Stimulated activated CD8-positive, alpha-beta memory T cell treated with anti-CD3 and anti-CD28 coated beads, Interleukin-2, amount 100 ng/mL, for 1 hour (primary cell): ENCODE measurements around the gene STK16.
A peak's percentile ranks its signal among the peaks of the same experiment; 100 is the strongest.

ENCODE experiments used
- DNase-seq, 2 donors: peaks; one replicate each; pipeline ENCODE4 v3.0.0-alpha.2; 2020; ENCODE audit warnings: low read depth in 2 of 2

The STK16 gene

DNA sequence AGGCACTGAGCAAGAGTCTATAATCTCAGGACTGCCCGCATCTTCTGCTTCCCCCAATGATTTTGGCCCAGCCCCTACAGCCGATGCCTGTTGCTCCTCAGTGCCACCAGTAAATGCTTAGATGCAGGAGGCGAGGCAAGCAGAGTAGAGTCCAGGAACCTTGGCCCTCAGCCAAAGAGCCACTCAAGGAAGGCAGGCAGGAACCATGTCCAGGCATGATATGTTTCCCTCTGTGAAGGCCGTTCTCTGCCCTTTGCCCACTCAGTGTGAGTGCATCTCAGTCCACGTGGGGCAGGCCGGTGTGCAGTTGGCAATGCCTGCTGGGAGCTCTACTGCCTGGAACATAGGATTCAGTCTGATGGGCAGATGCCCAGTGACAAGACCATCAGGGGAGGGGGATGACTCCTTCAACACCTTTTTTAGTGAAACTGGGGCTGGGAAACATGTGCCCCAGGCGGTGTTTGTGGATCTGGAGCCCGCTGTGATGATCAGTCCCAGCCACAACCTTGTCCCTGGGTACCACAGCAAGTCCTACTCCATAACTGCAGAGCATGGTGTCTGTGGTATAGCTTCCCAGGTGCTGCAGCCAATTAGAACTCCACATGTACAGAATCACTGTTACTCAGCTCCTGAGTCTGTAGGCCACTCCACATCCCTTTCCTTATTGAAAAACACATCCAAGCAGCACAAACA lies 24.2 kb downstream of the STK16 start:
- DNase-seq: no peak

DNA sequence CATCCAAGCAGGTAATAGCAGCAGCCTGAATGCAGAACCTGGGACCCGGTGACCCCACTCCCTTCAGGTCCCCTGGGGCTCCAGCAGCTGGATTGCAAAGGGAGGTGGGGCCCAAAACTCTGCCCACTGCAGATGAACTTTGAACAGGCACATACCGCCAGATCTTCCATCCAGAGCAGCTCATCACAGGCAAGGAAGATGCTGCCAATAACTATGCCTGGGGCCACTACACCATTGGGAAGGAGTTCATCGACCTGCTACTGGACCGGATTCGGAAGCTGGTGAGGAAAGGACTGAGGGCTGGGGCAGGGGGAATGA lies 24.7 kb downstream of the STK16 start:
- no peak for DNase-seq

DNA sequence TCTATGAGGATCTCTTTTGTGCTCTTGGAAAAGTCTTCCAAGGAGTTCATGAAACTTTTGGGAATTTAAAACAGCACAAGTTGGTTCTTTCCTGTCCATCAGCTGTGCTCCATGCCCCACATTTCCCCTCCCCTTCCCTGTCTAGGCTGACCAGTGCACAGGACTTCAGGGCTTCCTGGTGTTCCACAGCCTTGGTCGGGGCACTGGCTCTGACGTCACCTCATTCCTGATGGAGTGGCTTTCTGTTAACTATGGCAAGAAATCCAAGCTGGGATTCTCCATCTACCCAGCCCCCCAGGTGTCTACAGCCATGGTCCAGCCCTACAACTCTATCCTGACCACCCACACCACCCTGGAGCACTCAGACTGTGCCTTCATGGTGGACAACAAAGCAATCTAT lies 25.7 kb downstream of the STK16 start:
- no peak for DNase-seq

DNA sequence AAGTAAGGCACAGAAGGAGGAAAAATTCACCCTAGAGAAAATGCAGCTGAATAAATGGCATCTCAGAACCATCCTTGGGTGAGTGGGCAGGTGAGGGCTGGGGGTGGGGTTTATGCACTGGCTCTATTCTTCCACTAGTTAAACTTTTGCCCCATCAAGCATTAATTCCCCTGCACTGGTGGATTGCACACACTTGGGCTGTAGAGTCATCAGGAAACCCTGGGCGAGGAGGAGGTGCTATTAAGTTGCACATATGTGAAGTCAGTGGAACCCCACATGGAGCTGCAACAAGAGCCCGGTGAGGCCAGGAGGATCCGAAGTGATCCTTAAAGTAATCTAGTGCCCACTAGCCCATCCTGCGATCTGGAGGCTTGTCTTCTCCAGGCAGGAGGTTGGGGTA lies 27.1 kb downstream of the STK16 start:
- no peak for DNase-seq

DNA sequence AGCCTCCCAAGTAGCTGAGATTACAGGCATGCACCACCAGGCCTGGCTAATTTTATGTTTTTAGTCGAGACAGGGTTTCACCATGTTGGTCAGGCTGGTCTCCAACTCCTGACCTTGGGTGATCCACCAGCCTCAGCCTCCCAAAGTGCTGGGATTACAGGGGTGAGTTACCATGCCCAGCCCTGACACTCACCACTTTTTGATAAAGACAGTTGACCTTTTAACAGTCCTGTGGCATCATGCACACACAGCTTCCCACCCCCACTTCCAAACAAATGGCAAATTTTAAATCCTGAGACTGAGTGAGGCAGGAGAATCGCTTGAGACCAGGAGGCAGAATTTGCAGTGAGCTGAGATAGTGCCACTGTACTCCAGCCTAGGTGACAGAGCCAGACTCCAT lies 27.7 kb downstream of the STK16 start:
- no peak for DNase-seq

DNA sequence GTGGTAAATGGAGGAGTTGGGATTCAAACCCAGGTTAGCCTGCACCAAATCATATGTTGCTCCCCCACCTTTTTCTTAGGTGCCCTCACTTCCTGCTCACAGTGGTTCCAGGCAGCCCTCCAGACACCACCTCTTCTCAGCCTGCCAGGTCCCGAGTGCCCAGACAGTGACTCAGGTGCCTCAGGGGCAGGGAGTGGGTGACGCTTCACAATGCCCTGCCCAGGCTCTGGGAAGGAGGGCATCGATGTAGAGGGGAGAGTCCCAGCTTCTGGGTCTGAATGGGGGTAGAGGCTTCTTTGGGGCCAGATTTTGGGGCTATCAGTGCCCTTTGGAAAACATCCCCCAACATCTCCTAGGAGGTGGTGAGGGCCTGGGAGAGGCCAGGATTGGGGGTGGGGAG lies 28.7 kb downstream of the STK16 start:
- no peak for DNase-seq

DNA sequence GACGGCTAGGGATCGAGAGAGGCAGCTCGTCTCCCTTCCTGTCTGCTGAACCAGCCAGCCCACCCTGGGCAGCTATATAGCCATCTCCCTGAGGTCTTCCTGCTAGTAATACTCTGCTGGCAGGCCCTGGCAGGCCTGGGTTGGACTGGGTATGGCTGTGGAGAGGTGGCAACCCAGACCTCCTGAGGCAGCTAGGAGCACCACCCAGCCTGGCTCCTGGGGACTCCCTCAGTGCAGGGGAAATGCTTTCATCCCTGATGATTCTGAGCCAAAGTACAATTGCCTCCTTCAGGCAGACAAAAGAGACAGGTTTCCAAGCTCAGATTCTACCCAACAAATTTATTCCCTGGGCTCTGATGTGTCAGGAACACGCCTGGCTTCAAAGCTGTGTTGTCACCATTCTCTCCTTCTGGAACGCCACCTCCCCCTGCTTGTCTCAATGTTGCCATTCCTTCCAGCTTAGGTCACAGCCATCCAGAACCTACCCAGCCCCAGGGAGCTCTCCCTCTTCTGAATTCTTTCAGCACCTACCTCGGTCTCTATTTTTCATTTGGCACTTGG lies 29.2 kb downstream of the STK16 start:
- DNase-seq: no peak

DNA sequence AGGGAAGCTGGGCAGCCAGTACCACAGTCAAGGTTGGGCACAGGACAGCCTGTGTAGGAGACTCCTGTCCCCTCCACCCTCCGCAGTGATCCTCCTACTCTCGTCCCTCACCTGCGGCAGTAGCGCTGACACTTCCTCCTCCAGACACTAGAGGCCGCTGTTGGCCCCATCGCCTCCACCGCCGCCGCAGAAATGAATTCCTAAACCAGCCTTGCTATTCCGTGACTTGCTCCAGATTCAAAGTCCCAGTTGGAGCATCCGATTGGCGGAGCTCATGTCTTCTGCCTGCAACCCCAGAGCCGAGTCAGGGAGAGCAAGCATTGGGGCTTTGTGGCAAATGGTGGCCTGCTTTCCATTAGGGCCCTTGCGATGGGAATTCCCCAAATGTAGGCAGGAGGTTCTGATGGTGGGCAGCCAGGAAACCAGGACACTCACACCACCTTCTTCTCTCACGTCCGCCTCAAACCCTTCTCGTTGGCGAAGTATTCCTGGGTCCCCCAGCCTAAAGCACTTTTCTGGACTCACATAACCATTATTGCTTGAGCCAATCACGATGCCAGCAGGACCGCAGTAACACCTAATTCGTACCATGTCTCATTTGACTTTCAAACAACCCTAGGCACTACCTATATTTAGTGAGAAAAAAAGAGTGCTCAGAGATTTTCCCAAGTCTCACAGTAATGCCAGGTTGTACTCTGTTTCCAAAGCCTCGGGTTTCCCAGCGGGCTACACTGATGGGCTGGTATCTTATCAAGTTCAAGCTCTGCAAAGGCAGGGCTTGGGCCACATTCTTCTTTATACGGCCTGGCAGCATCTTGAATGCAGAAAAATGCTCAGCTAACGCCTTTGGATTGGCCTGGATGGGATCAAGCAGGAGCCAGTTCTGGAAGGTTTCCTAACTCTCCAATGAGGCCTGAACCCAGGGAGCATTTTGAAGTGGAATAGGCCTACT lies 32.7 kb downstream of the STK16 start:
- peak; percentile 49 to 52 for DNase-seq

DNA sequence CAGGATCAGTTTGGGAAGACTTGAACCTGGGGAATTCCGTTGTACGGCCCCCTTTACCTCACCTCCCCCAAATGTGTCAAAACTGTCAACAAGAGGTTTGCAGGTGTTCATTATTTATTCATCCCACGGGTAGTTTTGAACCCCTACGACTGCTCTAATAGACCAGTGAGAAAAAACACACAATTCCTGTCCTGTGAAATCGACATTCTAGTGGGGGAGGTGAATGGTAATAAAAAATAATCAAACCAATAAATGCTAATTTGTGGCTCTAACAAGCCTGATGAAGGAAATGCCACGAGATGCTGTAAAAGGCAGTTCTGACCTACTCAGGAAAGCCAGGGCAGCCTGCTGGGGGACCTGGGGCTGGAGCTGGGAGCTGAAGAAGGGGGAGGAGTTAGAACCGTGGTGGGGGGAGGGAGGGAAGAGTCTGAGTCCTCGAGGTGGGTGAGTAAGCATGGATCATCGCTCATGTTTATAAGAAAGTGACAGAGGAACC lies 33.4 kb downstream of the STK16 start:
- no peak for DNase-seq

DNA sequence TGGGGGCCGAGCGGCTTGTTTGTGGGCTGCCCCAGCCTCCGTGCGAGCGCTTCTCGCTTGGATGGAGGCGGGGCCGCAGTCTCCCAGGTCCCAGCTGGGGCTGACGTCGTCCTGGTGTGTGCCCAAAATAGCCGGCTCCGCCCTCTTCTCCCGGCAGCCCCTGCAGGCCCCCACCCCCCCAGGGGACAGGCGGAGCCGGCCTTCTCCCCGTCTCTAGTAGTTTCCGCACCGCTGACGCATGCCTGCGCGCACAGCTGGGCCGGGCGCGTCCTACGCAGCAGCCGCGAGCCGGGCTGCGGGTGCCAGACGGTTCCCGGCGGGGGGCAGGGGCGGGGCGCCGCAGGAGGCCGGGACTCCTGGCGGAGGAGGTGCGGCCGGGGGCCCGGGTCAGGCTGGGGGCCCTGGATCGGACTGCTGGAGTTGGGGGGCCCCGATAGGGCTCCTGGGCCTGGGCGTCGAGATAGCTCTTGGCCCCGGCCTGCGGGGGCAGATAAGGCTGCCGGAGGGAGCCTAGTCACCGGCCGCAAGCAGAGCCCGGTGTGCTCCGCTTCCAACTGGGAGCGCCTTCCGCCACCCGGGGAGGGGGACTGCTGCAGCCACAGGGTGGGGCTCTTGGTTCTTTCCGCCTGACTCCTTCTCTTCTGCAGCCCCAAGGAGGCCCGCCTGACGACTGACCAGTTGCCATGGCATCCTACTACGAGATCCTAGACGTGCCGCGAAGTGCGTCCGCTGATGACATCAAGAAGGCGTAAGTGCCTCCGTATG lies 34.1 kb downstream of the STK16 start, which contains the start of gene DNAJB2:
DNAJB2 (plus strand) TSS at position 216 of the 765 bp plus-strand sequence; CDS start at position 684, 468 bp downstream.
- peak; percentile 94 to 97 for DNase-seq

DNA sequence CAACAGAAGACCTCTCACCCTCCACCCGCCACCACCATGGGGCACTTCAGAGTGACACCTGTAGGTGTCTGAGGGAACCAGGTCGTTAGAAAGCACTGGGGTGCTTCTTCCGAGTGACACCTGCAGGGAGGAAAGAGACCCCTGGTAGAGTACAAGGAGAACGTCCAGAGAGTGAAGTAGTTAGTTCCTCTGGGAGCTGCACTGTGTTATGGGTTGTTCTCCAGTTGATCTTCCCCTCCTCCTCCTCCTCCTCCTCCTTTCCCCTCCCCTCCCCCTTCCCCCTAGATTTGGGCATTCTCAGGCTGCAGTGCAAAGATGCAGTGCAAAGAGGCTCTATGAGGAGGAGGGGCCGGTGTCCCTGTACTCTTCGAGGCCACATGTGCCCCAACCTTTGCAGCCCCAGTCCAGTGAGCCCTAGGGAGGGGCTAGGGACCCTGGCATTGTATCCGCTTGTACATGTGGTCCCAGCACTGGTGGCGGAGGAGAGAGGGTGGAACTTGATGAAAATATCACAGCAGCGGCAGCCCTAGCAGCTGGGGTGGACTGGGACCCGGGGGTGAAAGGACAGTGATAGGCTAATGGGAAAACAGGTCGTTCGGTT lies 34.7 kb downstream of the STK16 start:
- peak in 1 of 2 donors; percentile 53 for DNase-seq

DNA sequence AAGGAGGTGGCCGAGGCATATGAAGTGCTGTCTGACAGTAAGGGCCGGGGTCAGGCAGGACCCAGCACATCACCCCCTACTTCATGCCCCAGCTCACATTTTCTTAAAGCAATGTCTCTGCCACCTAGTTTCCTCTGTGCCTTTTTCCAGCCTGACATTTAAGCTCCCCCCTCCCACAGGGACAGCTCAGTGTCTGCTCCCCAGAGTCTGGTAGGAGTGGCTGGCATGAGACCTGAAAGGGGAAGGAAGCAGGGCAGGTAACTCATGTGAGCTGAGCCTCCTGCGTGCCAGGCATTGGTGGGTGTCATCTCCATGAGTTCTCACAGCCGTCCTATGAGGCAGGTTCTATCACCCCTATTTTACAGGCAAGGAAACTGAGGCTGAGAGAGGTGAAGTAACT lies 35.4 kb downstream of the STK16 start:
- DNase-seq: no peak

DNA sequence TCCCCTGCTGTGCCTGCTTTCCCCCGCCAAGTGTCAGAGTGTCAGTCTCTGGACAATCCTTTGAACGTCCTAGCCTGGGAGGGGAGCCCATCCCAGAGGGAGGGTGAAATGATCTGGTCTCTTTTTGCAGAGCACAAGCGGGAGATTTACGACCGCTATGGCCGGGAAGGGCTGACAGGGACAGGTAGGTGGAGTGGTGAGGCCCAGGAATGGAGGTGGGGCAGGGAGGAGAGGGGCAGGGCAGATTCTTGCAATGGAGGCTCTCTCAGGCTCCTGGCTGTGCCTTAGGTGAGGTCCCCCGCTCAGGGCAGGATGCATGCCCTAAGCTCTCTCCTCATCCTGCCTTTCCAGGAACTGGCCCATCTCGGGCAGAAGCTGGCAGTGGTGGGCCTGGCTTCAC lies 36.3 kb downstream of the STK16 start:
- no peak for DNase-seq

DNA sequence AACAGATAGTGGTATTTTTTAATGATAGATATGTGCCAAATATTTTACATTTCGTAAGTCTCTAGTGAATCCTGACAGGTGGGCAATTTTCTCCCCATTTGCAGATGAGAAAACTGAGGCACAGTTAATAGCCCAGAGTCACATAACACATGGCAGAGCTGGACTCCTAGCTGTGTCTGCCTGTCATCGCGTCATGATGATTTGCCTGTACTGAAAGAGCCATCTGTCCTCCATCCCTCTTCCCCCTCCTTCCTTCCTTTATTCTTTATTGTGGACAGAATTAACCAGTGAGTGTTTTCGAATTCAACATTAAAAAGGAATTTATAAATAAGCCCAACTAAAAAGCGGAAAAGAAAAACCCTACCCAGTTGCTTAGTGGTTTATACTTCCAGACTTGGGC lies 37.1 kb downstream of the STK16 start:
- DNase-seq: no peak

DNA sequence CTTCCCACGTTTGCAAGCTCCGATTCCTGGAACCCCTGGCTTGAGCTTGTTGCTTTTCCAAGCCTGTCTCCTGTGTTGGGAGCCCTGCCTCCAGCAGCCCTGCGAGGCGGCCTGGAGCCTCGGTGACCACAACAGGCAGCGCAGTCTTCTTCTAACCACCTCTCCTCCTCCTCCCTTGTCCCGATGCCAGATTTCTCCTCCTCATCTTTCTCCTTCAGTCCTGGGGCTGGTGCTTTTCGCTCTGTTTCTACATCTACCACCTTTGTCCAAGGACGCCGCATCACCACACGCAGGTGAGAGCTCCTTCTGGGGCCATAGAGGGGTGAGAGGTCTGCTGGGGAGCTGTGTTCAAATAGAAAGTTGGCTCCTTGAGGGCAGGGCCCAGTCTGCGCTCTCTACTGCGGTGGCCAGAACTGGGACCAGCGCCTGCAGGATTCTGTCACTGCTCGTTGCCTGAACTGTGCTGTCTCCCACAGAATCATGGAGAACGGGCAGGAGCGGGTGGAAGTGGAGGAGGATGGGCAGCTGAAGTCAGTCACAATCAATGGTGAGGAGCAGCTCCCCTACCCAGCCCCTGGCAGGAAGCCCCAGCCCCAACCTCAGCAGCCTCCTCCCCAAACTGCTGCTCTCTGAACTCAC lies 37.8 kb downstream of the STK16 start:
- DNase-seq: no peak

DNA sequence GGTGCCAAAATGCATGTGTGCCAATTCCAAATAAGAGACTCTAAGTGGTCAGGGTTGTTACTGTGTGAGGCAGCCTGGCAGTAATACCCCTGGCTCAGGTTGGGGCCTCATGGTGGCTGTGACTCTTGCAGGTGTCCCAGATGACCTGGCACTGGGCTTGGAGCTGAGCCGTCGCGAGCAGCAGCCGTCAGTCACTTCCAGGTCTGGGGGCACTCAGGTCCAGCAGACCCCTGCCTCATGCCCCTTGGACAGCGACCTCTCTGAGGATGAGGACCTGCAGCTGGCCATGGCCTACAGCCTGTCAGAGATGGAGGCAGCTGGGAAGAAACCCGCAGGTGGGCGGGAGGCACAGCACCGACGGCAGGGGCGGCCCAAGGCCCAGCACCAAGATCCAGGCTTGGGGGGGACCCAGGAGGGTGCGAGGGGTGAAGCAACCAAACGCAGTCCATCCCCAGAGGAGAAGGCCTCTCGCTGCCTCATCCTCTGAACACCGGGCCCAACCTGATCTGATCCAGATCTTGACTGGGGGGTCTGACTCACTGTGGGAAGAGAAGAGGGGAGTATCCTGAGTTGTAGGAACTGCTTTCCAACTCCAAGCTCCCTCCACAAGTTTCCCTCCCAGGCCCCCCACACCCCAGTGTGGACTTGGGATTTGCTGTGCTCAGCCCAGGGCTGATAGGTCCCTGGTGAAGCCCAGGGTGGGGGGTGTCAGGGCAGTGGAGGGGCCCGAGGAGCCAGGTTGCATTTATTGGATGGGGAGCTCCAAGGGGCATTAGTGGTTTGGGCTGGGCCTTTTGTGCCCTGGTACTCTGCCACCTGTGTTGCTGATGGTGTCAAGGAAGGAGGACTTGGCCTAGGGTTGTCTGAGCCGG lies 39.5 kb downstream of the STK16 start:
- no peak for DNase-seq

DNA sequence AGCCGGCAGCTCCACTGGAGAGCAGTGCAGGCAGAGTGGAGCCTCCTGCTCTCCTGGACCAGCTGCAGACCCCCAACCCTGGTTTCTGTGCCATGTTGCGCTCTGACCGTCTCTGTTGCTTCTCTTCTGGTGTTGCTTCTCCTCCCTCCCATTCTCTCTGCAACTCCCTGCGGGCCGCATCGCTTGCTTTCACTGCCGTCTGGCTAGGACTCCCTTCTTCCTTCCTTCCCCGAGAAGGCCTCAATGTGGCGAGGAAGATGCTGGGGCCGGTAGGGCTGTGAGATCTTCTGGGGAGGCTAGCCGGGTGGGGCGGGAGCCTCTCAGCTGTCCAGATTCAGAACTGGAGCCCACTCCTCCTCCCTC lies 40.1 kb downstream of the STK16 start:
- no peak for DNase-seq

DNA sequence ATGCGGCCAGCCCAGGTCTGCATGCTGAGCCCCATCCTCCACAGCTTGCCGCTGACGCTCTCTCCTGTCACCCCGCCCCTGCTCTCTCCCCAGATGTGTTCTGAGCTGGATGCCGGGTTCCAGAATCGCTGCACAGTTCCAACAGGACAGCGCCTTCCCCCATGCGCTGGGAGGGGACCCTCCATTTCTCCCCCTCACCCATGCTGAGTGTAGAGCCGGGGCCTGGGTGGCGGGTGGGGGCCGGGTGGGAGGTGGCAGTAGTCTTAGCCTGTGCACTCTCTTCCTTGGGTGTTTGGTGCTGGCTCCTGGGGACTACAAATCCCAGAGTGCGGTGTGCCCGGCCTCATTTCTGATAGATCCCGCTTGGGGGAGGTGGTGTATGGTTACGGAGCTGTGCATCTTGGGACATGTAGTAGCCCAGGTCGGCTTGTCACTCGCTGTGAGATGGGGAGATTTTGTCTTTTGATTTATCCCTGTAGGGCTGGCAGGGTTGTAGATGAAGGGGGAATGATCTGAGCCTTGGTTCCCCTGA lies 40.7 kb downstream of the STK16 start:
- DNase-seq: no peak

DNA sequence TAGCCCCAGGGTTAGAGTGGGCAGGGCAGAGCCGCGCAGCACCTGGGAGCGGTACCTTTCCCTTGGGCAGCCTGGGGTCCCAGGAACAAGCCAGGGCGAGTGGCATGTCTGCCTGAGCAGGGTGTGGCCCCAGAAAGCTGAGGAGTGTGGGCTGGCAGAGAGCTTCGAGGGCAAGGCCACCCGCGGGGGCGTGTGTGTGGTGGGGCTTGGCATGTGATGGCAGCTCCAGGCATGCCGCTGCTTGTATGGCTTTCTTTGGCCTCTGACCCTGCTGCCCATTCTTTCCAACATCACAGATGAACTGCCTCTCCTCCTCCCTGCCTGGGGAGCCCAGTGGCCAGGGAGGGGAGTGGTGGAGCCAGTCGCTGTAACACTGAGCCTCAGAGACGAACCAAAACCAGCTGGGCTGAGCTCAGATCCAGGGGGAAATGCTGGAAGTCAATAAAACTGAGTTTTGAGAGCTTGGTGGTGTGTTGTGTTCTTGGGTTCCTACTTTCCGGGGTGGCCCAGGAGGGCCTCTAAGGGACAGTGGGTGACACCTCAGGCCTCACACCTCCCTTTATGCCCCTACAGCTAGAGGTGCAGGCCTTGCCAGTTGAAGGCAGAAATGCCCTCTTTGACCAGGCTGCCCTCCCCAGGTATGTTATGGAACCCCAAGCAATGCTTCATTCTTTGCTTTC lies 41.3 kb downstream of the STK16 start:
- DNase-seq: no peak
